Measurements from ENCODE around the gene FBXO31. TPM values are rescaled to one million over a fixed set of nuclear protein-coding genes. Genes with fewer than 3 reads are reported as not detected.
"Not testable (repeated sequence)": the region's sequence is repeated elsewhere in the genome, so short reads cannot be mapped to it uniquely, and the experiment has no call there.

FBXO31 gene
- total RNA-seq, 2 donors from 2014 or later, result 39.5 to 65.8 TPM

DNA sequence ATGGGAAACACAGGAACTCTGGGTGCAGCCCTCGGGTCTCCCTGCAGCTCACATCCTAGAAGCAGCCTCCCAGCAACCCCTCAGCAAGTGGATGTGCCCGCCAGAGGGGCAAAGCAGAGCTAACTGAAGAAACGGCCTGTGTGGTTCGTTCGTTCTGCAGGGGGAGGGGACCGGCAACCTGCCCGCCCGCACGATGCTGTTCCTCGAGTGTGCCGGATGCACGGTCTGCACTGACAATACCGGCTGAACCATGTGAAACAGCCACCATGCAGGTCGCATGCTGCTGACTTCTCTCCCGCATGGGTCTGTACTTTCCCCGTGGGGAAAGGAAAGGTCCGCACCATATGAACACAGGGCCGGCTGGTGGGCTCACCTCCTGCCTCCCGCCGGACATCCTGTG is 41.1 kb downstream of the FBXO31 start:
- Histone ChIP-seq H3K27me3 (replicated peaks; ENCODE audit: insufficient read depth) (no peaks in the 10 kb centered on the region), H3K27ac (no peak overlapping the region), H3K9me3 (no peaks in the 10 kb centered on the region), H3K36me3 (no peaks in the 10 kb centered on the region), H3K4me3 (no peak overlapping the region), H3K4me1 (replicated peaks) (no peaks in the 10 kb centered on the region)
- WGBS, result 95% methylated on average over 20 of the region's 20 CpGs
- no peak for TF ChIP-seq POLR2A (IDR thresholded peaks at IDR 0.05)
- TF ChIP-seq CTCF (IDR thresholded peaks at IDR 0.05), result no peak
- TF ChIP-seq POLR2AphosphoS5 (IDR thresholded peaks at IDR 0.05), result no peak
- intact Hi-C loops (cut with DNase I), result no loop called here
- DNase-seq (ENCODE audit: low spot score), result no peak

- intact Hi-C loops (cut with DNase I), result no loop called here
- no peaks in the 10 kb centered on the region for H3K27me3 ChIP-seq (replicated peaks; ENCODE audit: insufficient read depth)
- H3K27ac ChIP-seq, result no peak overlapping the region
- H3K4me3 ChIP-seq, result no peak overlapping the region
- DNase-seq (ENCODE audit: low spot score), result no peak
- 94% methylated on average over 5 of the region's 5 CpGs for WGBS
- H3K4me1 ChIP-seq (replicated peaks), result no peaks in the 10 kb centered on the region
- TF ChIP-seq POLR2A (IDR thresholded peaks at IDR 0.05) (no peak), CTCF (IDR thresholded peaks at IDR 0.05) (no peak), POLR2AphosphoS5 (IDR thresholded peaks at IDR 0.05) (no peak)
- peaks cover under 1 to 5% of the 10 kb centered on the region in 2 donors for H3K36me3 ChIP-seq
- no peaks in the 10 kb centered on the region for H3K9me3 ChIP-seq
Measured at GRCh38 chr16:87340198-87340597, 43.4 kb downstream of the FBXO31 start.

DNA sequence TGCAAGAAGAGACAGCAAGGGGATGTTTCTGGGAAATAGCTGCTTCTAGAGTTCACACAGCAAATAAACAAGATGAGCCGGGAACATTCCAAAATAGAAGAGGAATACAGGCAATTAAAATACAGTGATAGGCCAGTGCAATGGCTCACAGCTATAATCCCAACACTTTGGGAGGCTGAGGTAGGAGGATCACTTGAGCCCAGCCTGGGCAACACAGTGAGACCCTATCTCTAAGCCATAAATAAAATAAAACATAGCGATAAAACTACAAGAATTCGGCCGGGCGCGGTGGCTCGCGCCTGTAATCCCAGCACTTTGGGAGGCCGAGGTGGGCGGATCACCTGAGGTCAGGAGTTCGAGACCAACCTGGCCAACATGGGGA is 43.9 kb downstream of the FBXO31 start:
- 96% methylated on average over 11 of the region's 11 CpGs for WGBS
- H3K27ac ChIP-seq; H3K9me3 ChIP-seq; H3K36me3 ChIP-seq; H3K4me1 ChIP-seq (replicated peaks); intact Hi-C loops (cut with DNase I); DNase-seq (ENCODE audit: low spot score); H3K27me3 ChIP-seq (replicated peaks; ENCODE audit: insufficient read depth); H3K4me3 ChIP-seq: not testable (repeated sequence)

DNA sequence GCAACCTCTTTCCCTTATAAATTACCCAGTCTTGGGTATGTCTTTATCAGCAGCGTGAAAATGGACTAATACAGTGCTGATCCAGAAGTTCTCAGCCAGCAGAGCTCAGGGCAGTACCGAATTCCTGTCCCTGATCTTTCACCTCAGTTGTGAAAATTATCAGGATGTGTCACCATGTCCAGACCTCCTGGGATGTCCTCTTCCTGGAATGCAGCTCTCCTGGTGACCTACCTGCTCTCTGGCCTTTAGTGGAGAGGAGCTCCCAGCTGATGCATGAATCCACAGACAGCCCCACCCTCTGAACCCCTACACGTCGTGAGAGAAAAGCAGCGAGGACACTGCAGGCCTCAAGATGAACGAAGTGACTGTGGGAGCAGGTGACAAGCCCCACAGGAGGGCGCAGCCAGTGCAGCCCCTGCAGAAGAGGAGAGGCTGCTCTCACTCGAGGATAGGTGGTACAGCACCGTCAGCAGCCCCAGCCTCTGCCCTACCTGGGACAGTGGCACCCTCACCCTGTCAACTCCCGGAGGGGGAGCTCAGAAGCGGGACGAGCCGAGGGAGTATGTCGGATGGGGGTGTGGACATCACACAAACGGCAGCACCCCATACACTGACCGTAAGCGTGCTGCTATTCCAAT is 44.4 kb downstream of the FBXO31 start:
- TF ChIP-seq POLR2A (IDR thresholded peaks at IDR 0.05) (no peak), POLR2AphosphoS5 (IDR thresholded peaks at IDR 0.05) (no peak), CTCF (IDR thresholded peaks at IDR 0.05) (no peak)

DNA sequence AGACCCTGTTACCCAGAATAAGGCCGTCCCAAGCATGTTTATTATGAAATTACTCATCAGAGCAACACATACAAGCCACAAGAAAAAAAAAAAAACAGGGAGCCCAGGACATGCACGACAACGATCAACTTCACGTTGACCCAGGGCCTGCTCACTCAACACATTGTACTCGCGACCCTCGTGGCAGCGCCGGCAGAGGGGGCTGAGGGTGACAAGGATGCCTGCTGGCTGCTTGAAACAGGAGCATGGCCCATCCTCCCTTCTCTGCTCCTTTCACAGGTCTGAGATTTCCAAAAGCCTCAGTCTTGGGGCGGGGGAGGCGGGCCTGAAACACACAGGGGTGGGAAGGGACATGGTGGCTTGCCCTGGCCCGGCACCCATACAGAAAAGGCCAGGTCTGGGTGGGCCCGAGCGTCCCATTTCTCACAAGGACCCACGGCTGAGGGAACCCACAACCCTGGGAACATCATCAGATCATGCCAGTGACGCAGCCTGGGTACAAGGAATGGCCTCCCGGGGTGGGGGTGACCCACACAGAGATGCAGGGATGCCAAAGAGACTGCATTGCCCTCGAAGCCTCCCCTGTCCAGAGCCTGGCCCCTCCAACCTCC is 45.3 kb downstream of the FBXO31 start:
- DNase-seq (ENCODE audit: low spot score), result no peak
- Histone ChIP-seq H3K36me3 (peaks cover 8 to 22% of the 10 kb centered on the region in 2 donors), H3K4me3 (no peak overlapping the region), H3K4me1 (replicated peaks) (no peaks in the 10 kb centered on the region), H3K9me3 (no peaks in the 10 kb centered on the region), H3K27ac (no peak overlapping the region), H3K27me3 (replicated peaks; ENCODE audit: insufficient read depth) (no peaks in the 10 kb centered on the region)
- TF ChIP-seq CTCF (IDR thresholded peaks at IDR 0.05) (no peak), POLR2AphosphoS5 (IDR thresholded peaks at IDR 0.05) (no peak), POLR2A (IDR thresholded peaks at IDR 0.05) (no peak)
- intact Hi-C loops (cut with DNase I), result no loop called here
- 94% methylated on average over 16 of the region's 18 CpGs for WGBS

More for the DNA sequence above, 44.4 kb downstream of the FBXO31 start:
- Histone ChIP-seq H3K9me3 (no peaks in the 10 kb centered on the region), H3K36me3 (peaks cover 8 to 12% of the 10 kb centered on the region in 2 donors), H3K27ac (no peak overlapping the region), H3K4me3 (no peak overlapping the region), H3K4me1 (replicated peaks) (no peaks in the 10 kb centered on the region), H3K27me3 (replicated peaks; ENCODE audit: insufficient read depth) (no peaks in the 10 kb centered on the region)
- DNase-seq (ENCODE audit: low spot score), result no peak
- intact Hi-C loops (cut with DNase I), result no loop called here
- WGBS, result 96% methylated on average over 17 of the region's 17 CpGs
